K562 (cell line): ENCODE data around the gene CRYZL1. TPM values are rescaled to one million over a fixed set of nuclear protein-coding genes. Genes with fewer than 3 reads are reported as not detected.

Experiments used
- BACH1 ChIP-seq: fragments of 200-800 bp; sonication (Bioruptor generic); IDR thresholded peaks from 2 replicates; pipeline ENCODE4 v1.6.1; 2016; ENCODE audit warnings: missing genetic modification characterization, missing compliant biosample characterization
- GABPA ChIP-seq: fragments of 200-800 bp; sonication (Bioruptor generic); conservative IDR thresholded peaks from 2 replicates; pipeline ENCODE4 v1.6.1; 2016; ENCODE audit warnings: low read depth, missing genetic modification characterization, missing compliant biosample characterization
- L3MBTL2 ChIP-seq: fragments of 450-650 bp; IDR thresholded peaks from 2 replicates; pipeline ENCODE4 v1.6.1; 2016; ENCODE audit warnings: mild to moderate bottlenecking, moderate library complexity
- MYBL2 ChIP-seq, 2 experiments: fragments of 450-650 bp in 1 of 2; sonication (generic) in 1 of 2; formaldehyde crosslinking in 1 of 2; IDR thresholded peaks; 2 replicates each; pipeline versions ENCODE4 v1.6.1 to v1.8.1; 2017 to 2022; ENCODE audit warnings: borderline replicate concordance in 1 of 2, inconsistent platforms in 1 of 2, low read depth in 1 of 2, mild to moderate bottlenecking in 1 of 2, missing genetic modification reagents in 1 of 2, moderate library complexity in 1 of 2
- PPARD ChIP-seq: fragments of 250-450 bp; sonication (Bioruptor Pico); IDR thresholded peaks from 2 replicates; pipeline ENCODE4 v1.8.0; 2022; ENCODE audit warnings: inconsistent platforms, mild to moderate bottlenecking, moderate library complexity
- SMARCE1 ChIP-seq: fragments of 450-650 bp; IDR thresholded peaks from 2 replicates; pipeline ENCODE4 v1.7.1; 2016; ENCODE audit warnings: mild to moderate bottlenecking
- TRIM24 ChIP-seq, 2 experiments: fragments of 450-650 bp; IDR thresholded peaks; 2 replicates each; pipeline ENCODE4 v1.6.1; 2016
- ZNF217 ChIP-seq: sonication (generic); formaldehyde crosslinking; IDR thresholded peaks from 2 replicates; pipeline ENCODE4 v1.8.0; 2022; ENCODE audit warnings: mild to moderate bottlenecking, missing genetic modification reagents
- ZNF316 ChIP-seq: fragments of 450-650 bp; IDR thresholded peaks from 2 replicates; pipeline ENCODE4 v1.6.1; 2016
- ZNF347 ChIP-seq: fragments of 450-650 bp; formaldehyde crosslinking; IDR thresholded peaks from 2 replicates; pipeline ENCODE4 v1.4.0; 2020; ENCODE audit warnings: low read depth, mild to moderate bottlenecking, moderate library complexity
- ZNF354B ChIP-seq: fragments of 250-450 bp; sonication (Bioruptor Pico); IDR thresholded peaks from 2 replicates; pipeline ENCODE4 v1.4.0; 2020
- polyA plus RNA-seq, 8 experiments: library from polyadenylated mRNA; depleted of rRNA in 4 of 8; stranded (reverse) in 5 of 8; unstranded in 3 of 8; fragments of >200 nt; fragmentation: Nextera tagmentation in 2 of 8; fragmentation: Illumina TruSeq in 1 of 8; extraction: Ambion mirVana in 2 of 8; extraction: Trizol in 1 of 8; gene quantifications; 2 replicates each; pipeline versions ENCODE4 v1.2.1 to v1.2.3, GENCODE V29; 2011 to 2014; ENCODE audit warnings: inconsistent platforms in 1 of 8, missing spikeins in 1 of 8
- total RNA-seq, 7 experiments: library from RNA; depleted of rRNA in 6 of 7; stranded (reverse); fragments of >200 nt in 6 of 7; fragmentation: Illumina TruSeq in 2 of 7; extraction: Trizol in 2 of 7; gene quantifications; 2 replicates each; pipeline versions ENCODE4 v1.2.1 to v1.2.3, GENCODE V29; 2011 to 2021; ENCODE audit warnings: low replicate concordance in 1 of 7
- TF ChIP-seq, protein P1 (sequence below), 2 experiments: fragments of 450-650 bp in 1 of 2; sonication (generic) in 1 of 2; formaldehyde crosslinking in 1 of 2; IDR thresholded peaks; 2 replicates each; pipeline versions ENCODE4 v1.7.1 to v1.9.0; 2016 to 2022; ENCODE audit warnings: inconsistent platforms in 1 of 2, mild to moderate bottlenecking in 1 of 2, missing genetic modification reagents in 1 of 2
- TF ChIP-seq, protein P2 (sequence below), 3 experiments: IDR thresholded peaks in 2 of 3; conservative IDR thresholded peaks in 1 of 3; 2 replicates each; pipeline ENCODE4 v1.5.1; 2011 to 2012; ENCODE audit warnings: low read length in 3 of 3, mild to moderate bottlenecking in 3 of 3, control low read depth in 2 of 3, improper control_type of control experiment in 1 of 3, inconsistent platforms in 1 of 3, low read depth in 1 of 3, mixed read lengths in 1 of 3, moderate library complexity in 1 of 3; ENCODE audit not compliant: insufficient read depth in 2 of 3
- TF ChIP-seq, protein P3 (sequence below): fragments of 150-350 bp; conservative IDR thresholded peaks from 2 replicates; pipeline ENCODE4 v1.6.1; 2014; ENCODE audit warnings: low read length

The CRYZL1 gene
- total and polyA plus RNA-seq, 9 of the 15 experiments (the other 6 are each of a cell fraction or from before 2014, with no cell fraction given): 19.9 to 98.2 (median 39.2) TPM

DNA sequence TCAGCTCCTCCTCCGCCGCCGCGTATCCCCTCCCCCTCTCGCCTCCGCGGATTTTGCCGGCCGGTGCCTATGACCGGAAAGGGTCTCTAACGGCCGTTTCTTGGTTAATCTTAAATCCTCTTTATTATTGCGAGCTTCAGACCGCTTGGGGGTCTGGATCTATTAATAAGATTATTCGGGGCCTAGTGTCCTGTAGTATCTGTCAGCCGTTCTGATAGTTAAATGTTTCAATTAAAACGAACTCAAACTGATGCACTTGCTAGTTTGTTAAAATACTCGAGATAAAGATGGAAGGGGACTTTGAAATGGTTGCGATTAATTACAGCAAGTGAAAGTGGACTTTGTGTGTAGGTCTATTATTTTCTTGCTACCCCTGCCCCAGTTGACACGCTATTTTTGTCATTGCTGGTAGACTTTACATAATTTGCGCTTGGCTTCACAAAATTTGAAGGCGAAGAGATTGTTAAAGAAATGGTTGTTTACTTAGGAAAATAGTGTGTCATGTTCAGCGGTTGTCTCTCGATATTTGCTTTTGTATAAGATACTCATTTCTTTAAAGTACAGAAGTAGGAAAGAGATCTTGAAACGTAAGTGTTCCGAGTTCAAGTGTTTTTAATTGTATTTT, 97.9 kb downstream of the CRYZL1 start (continued):
- TF ChIP-seq, protein P1, sequence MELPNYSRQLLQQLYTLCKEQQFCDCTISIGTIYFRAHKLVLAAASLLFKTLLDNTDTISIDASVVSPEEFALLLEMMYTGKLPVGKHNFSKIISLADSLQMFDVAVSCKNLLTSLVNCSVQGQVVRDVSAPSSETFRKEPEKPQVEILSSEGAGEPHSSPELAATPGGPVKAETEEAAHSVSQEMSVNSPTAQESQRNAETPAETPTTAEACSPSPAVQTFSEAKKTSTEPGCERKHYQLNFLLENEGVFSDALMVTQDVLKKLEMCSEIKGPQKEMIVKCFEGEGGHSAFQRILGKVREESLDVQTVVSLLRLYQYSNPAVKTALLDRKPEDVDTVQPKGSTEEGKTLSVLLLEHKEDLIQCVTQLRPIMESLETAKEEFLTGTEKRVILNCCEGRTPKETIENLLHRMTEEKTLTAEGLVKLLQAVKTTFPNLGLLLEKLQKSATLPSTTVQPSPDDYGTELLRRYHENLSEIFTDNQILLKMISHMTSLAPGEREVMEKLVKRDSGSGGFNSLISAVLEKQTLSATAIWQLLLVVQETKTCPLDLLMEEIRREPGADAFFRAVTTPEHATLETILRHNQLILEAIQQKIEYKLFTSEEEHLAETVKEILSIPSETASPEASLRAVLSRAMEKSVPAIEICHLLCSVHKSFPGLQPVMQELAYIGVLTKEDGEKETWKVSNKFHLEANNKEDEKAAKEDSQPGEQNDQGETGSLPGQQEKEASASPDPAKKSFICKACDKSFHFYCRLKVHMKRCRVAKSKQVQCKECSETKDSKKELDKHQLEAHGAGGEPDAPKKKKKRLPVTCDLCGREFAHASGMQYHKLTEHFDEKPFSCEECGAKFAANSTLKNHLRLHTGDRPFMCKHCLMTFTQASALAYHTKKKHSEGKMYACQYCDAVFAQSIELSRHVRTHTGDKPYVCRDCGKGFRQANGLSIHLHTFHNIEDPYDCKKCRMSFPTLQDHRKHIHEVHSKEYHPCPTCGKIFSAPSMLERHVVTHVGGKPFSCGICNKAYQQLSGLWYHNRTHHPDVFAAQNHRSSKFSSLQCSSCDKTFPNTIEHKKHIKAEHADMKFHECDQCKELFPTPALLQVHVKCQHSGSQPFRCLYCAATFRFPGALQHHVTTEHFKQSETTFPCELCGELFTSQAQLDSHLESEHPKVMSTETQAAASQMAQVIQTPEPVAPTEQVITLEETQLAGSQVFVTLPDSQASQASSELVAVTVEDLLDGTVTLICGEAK (IDR thresholded peaks at IDR 0.05): peak; percentile 26; the same call in 1 of the 2 replicates
- TF ChIP-seq, protein P1 (CRISPR knock-in tag; IDR thresholded peaks at IDR 0.05): no peak
- no peak for TF ChIP-seq ZNF217 (CRISPR knock-in tag)
- peak; percentile 39; the same call in 1 of the 2 replicates for TF ChIP-seq GABPA
- TF ChIP-seq ZNF354B: no peak
- no peak for TF ChIP-seq BACH1 (tag)
- TF ChIP-seq, protein P2, sequence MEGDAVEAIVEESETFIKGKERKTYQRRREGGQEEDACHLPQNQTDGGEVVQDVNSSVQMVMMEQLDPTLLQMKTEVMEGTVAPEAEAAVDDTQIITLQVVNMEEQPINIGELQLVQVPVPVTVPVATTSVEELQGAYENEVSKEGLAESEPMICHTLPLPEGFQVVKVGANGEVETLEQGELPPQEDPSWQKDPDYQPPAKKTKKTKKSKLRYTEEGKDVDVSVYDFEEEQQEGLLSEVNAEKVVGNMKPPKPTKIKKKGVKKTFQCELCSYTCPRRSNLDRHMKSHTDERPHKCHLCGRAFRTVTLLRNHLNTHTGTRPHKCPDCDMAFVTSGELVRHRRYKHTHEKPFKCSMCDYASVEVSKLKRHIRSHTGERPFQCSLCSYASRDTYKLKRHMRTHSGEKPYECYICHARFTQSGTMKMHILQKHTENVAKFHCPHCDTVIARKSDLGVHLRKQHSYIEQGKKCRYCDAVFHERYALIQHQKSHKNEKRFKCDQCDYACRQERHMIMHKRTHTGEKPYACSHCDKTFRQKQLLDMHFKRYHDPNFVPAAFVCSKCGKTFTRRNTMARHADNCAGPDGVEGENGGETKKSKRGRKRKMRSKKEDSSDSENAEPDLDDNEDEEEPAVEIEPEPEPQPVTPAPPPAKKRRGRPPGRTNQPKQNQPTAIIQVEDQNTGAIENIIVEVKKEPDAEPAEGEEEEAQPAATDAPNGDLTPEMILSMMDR (IDR thresholded peaks at IDR 0.05 in 2 of 3, conservative IDR thresholded peaks at IDR 0.05 in 1 of 3; ENCODE audit: insufficient read depth in 2 of 3, low read depth in 1 of 3, low read length in 3 of 3): peak in 1 of 3 experiments; percentile 20; a peak in 1 of 6 replicates
- TF ChIP-seq PPARD: no peak
- no peak for TF ChIP-seq TRIM24 (IDR thresholded peaks at IDR 0.05)
- no peak for TF ChIP-seq ZNF347 (CRISPR knock-in tag)
- peak; percentile 62 for TF ChIP-seq MYBL2 (IDR thresholded peaks at IDR 0.05; ENCODE audit: low read depth)
- no peak for TF ChIP-seq MYBL2 (CRISPR knock-in tag; IDR thresholded peaks at IDR 0.05; ENCODE audit: borderline replicate concordance)
- TF ChIP-seq ZNF316: no peak
- TF ChIP-seq L3MBTL2: no peak
- no peak for TF ChIP-seq SMARCE1
- TF ChIP-seq, protein P3, sequence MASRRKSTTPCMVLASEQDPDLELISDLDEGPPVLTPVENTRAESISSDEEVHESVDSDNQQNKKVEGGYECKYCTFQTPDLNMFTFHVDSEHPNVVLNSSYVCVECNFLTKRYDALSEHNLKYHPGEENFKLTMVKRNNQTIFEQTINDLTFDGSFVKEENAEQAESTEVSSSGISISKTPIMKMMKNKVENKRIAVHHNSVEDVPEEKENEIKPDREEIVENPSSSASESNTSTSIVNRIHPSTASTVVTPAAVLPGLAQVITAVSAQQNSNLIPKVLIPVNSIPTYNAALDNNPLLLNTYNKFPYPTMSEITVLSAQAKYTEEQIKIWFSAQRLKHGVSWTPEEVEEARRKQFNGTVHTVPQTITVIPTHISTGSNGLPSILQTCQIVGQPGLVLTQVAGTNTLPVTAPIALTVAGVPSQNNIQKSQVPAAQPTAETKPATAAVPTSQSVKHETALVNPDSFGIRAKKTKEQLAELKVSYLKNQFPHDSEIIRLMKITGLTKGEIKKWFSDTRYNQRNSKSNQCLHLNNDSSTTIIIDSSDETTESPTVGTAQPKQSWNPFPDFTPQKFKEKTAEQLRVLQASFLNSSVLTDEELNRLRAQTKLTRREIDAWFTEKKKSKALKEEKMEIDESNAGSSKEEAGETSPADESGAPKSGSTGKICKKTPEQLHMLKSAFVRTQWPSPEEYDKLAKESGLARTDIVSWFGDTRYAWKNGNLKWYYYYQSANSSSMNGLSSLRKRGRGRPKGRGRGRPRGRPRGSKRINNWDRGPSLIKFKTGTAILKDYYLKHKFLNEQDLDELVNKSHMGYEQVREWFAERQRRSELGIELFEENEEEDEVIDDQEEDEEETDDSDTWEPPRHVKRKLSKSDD: 0 out of 2 replicates have a peak, but pooled peaks have one; percentile 45
